Embryonic facial prominence (tissue), 1 donor: Measurements from ENCODE around the gene ALAS1.
"Not testable (repeated sequence)": the region's sequence is repeated elsewhere in the genome, so short reads cannot be mapped to it uniquely, and the experiment has no call there.

Experiments
- DNase-seq: peaks from one replicate; pipeline ENCODE4 v3.0.0-alpha.2; 2016; ENCODE audit errors: extremely low spot score

The ALAS1 gene

DNA sequence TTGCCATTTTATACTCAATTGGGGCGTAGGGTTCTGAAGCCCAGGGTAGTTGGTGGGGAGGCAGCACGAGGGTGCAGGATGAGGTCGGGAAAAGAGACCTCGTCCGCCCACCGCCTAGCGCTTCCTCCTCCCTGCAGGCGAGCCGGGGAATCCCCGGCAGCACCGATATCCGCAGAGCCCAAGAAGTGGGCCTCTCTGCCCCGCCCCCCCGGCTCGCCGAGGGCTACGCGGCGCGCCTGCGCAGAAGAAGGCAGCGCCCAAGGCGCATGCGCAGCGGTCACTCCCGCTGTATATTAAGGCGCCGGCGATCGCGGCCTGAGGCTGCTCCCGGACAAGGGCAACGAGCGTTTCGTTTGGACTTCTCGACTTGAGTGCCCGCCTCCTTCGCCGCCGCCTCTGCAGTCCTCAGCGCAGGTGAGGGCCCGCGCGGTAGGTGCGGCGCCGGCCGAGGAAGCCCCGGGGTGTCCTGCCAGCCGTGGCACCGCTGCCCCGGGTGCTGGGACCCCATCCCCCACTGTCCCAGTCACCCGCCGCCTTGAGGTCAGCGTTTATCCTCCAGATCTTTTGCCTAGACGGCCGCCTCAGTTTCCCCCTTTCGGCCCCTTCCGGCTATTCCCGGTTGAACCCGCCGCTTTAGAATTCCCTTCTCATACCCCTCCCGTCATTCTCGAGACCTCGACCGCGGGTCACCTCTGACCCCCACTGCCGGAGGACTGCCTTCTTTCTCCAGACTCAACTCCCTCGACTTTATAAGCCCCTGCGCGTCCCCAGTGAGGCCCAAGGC is at the start of gene ALAS1:
Gene ALAS1, plus strand, starts transcription at position 319 of the 784 bp plus-strand sequence. CDS start 1,082 bp downstream, outside the sequence.
- peak; percentile 77 for DNase-seq

GRCh38 chr3:52149021-52149420 is 48.9 kb upstream of the ALAS1 start:
- no peak for DNase-seq

GRCh38 chr3:52149726-52150125 is 48.2 kb upstream of the ALAS1 start:
- DNase-seq, result no peak

- no peak for DNase-seq
These were observed 47.6 kb upstream of the ALAS1 start for GRCh38 chr3:52150357-52150756.

- no peak for DNase-seq
These were observed 47.1 kb upstream of the ALAS1 start for GRCh38 chr3:52150860-52151259.

DNA sequence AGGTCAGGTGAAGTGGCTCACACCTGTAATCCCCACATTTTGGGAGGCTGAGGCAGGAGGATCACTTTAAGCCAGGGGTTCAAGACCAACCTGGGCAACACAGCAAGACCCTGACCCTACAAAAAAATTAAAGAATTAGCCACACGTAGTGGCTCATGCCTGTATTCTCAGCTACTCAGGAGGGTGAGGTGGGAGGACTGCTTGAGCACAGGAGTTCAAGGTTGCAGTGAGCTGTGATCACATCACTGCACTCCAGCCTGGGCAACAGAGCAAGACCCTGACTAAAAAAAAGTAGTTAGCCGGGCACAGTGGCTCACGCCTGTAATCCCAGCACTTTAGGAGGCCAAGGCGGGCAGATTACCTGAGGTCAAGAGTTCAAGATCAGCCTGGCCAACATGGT is 46.0 kb upstream of the ALAS1 start:
- DNase-seq, result not testable (repeated sequence)

- DNase-seq, result no peak
These were observed 44.4 kb upstream of the ALAS1 start for GRCh38 chr3:52153389-52154096.

GRCh38 chr3:52154135-52155094 is 43.5 kb upstream of the ALAS1 start, which contains the start of gene POC1A:
POC1A (minus strand) TSS chr3:52154423; CDS start chr3:52154372, 51 bp downstream.
- DNase-seq, result peak; percentile 84

DNA sequence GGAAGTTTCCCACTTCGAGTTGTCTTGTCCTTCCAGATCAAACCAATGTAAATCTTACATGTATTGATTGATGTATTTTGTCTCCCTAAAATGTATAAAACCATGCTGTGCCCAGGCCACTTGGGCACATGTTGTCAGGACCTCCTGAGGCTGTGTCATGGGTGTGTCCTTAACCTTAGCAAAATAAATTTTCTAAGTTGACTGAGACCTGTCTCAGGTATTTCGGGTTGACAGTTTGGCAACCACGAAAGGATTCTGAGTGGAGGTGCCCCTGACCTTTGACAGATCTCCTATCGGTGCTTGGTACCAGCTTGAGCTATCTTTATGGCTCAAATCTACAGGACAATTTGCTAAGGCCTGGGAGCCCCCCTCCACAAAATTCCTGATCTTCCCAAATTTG is 42.0 kb upstream of the ALAS1 start:
- no peak for DNase-seq

DNA sequence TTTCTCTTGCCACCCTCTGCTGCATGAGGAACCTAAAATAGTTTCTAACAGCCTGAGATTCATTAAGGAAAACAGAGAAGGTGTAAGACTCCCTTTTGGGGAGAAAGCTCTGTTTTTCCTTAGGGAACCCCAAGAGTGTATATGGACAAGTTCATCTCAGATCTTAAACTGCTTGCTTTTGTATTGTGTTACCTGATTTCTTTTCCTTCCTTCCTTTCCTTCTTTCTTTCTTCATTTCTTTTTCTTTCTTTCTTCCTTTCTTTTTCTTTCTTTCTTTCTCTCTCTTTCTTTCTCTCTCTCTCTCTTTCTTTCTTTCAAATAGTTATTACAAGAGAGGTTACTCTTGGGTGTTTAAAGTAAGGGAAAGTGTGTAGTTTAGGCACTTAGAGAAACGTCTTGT is 38.5 kb upstream of the ALAS1 start:
- no peak for DNase-seq

DNA sequence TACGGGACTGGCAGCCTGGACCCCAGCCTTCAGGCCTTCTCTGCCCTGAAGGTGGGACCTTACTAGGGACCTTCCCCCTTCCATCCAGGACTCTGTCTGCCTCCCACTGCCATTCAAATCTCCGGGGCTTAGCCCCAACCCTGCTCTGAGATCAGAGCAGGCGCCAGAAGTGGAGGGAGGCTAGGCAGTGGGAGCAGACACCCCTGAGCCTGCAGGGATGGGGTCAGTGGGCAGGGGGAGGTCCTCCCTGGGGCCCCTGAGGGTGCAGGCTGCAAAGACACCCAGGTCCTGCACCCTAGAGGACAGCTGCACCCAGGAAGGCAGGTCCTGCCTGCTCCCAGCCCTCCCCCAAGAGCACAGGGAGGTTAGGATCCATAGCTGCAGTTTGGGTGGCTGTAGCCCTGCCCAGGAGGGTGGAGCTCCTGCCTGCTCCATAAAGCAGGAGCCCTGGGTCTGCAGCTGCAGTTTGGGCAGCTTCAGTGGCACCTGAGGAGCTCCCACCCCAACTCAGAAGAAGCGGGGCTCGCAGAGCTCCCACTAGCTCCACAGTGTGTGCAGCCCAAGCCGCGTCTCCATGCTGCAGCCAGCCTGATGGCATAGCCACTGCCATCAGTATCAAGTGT is 35.6 kb upstream of the ALAS1 start:
- DNase-seq, result no peak

DNA sequence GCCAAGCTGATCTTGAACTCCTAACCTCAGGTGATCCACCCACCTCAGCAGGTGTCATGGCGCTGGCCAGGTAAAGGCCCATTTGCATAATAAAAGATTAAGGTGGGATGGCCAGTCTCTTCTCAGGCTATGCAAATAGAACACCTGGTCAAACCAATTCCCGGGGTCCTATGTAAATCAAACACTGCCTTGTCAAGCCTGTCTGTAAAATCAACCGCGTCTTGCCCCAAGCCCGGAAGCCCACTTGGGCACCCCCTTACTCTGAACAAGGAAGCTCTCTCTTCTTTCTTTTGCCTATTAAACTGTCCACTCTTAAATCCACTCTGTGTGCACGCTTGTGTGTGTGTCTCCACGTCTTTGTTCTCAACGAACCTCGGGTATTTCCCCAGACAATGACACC is 30.7 kb upstream of the ALAS1 start:
- DNase-seq, result no peak

DNA sequence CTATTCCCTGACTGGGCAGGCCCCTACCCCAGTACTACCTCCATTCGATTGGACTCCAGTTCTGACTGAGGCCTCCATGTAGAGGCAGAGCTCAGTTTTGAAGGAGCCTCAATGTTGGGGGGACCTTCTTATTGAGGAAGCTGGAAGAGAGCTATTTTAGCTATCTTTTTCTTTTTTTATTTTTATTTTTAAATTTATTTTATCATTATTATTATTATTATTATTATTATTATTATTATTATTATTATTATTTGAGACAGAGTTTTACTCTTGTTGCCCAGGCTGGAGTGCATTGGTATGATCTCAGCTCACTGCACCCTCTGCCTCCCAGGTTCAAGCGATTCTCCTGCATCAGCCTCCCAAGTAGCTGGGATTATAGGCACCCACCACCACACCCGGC is 27.7 kb upstream of the ALAS1 start:
- DNase-seq, result not testable (repeated sequence)

GRCh38 chr3:52171514-52172261 is 26.3 kb upstream of the ALAS1 start:
- DNase-seq, result no peak

- DNase-seq, result no peak
These were observed 25.6 kb upstream of the ALAS1 start for GRCh38 chr3:52172262-52172757.

GRCh38 chr3:52173101-52173500 is 24.9 kb upstream of the ALAS1 start:
- no peak for DNase-seq

- no peak for DNase-seq
These were observed 23.1 kb upstream of the ALAS1 start for GRCh38 chr3:52174896-52175295.

DNA sequence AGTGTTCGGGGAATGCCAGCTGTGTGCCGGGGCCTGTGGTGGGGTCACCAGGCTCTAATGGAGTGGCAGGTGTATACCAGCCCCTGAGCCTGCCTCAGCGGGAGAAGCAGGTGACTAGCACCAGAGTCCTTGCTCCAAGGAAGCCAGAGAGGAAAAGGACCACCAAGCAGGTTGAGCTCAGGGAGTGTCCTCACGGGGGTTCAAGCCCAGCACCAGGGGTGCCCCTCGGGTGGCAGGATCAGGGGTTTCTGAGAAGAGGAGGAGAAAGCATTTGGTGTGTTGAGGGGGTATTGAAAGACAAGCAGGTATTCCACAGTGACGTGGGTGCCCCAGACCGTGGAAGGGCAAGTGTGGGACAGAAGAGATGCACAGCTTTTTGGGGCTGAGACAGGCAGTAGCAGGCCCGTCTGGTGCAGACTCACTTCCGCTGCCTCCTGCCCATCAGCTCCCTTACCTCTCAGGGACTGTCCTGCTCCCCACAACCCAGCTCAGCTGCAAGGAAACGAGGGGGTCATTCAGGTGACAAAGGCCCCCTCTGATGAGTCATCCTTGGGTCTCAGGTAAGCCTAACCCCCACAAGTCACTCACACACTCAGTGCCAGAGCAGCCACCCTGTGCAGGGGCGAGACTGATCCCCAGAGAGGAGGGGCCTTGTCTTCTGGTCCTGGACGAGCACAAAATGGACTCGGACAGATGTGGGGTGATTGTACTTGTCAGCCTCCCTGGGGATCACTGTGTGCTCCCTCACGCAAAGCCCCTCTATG is 22.4 kb upstream of the ALAS1 start:
- DNase-seq, result no peak

DNA sequence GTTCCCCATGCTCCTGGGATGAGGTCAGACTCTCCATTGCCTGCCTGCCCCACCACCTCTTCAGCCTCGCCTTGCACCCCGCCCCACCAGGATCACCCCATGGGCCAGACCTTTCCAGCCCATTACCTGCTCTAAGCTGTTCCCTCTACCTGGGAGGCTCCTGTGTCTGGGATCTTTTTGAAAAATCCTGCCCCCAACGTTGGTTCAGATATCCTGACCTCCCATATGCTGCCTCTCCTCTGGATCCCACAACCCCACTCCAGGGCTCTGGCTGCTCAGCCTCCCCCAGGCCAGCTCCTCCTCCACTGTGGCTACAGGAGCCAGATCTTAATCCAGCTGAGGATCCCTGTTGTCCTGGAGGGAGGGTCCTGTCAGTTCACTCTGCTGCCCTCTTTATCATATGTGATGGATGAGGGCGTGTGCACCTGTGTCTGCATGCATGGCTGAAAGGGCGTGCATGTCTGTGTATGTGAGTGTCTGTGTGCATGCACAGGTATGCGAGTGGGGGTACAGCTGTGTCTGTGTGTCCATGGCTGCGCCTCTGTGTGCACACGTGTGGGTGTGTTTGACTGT is 21.7 kb upstream of the ALAS1 start:
- no peak for DNase-seq
